OCI-LY3 (cell line): ENCODE results near the gene PTPRT.

Experiments used
- H2AFZ ChIP-seq: fragments of 200-600, 300-600 bp; shearing (Covaris generic); 2 replicates; pipeline ENCODE4 v1.6.0; 2014; ENCODE audit warnings: antibody characterized with exemption, low read depth, low read length
- H3K27ac ChIP-seq: fragments of 200-600, 300-600 bp; sonication (generic); 2 replicates; pipeline ENCODE4 v1.5.1; 2014; ENCODE audit warnings: mild to moderate bottlenecking, low read length, moderate library complexity, mixed read lengths
- H3K27me3 ChIP-seq: fragments of 200-600, 300-600 bp; sonication (generic); 2 replicates; pipeline ENCODE4 v1.6.1; 2014; ENCODE audit warnings: low read depth, low read length, mixed read lengths
- H3K36me3 ChIP-seq: fragments of 200-600, 300-600 bp; sonication (generic); replicated peaks from 2 replicates; pipeline ENCODE3; 2014; ENCODE audit warnings: low read depth, low read length, mixed read lengths
- H3K4me1 ChIP-seq: fragments of 300-600, 200-600 bp; sonication (generic); 2 replicates; pipeline ENCODE4 v1.6.1; 2014; ENCODE audit warnings: low read length, mixed read lengths
- H3K4me2 ChIP-seq: fragments of 200-600, 300-600 bp; sonication (generic); 2 replicates; pipeline ENCODE4 v1.6.1; 2014; ENCODE audit warnings: low read length, mixed read lengths
- H3K4me3 ChIP-seq: fragments of 300-600, 200-600 bp; sonication (generic); 2 replicates; pipeline ENCODE4 v1.5.1; 2014; ENCODE audit warnings: antibody characterized with exemption, mild to moderate bottlenecking, low read length, moderate library complexity
- H3K79me2 ChIP-seq: fragments of 300-600, 200-600 bp; shearing (Covaris generic); 2 replicates; pipeline ENCODE4 v1.6.1; 2014; ENCODE audit warnings: mild to moderate bottlenecking, low read length, mixed read lengths
- H3K9ac ChIP-seq: fragments of 300-600, 200-600 bp; shearing (Covaris generic); 2 replicates; pipeline ENCODE4 v1.6.0; 2014; ENCODE audit warnings: mild to moderate bottlenecking, low read length, moderate library complexity
- H3K9me3 ChIP-seq: fragments of 200-600, 300-600 bp; shearing (Covaris generic); 2 replicates; pipeline ENCODE4 v1.6.1; 2014; ENCODE audit warnings: low read length, mixed read lengths; ENCODE audit not compliant: insufficient read depth
- H4K20me1 ChIP-seq: fragments of 200-600, 300-600 bp; sonication (generic); 2 replicates; pipeline ENCODE4 v1.6.1; 2016; ENCODE audit warnings: low read length, mixed read lengths; ENCODE audit not compliant: insufficient read depth
- EZH2phosphoT487 ChIP-seq: fragments of 200-600 bp; shearing (Covaris generic); IDR thresholded peaks from 2 replicates; pipeline ENCODE4 v1.6.1; 2018; ENCODE audit warnings: antibody characterized with exemption, mixed run types, low read depth
- TF ChIP-seq, protein P1 (sequence below): fragments of 200-600, 300-600 bp; sonication (generic); IDR thresholded peaks from 2 replicates; pipeline ENCODE4 v1.5.1; 2014; ENCODE audit warnings: antibody characterized with exemption, low read length, low read depth

PTPRT gene

DNA sequence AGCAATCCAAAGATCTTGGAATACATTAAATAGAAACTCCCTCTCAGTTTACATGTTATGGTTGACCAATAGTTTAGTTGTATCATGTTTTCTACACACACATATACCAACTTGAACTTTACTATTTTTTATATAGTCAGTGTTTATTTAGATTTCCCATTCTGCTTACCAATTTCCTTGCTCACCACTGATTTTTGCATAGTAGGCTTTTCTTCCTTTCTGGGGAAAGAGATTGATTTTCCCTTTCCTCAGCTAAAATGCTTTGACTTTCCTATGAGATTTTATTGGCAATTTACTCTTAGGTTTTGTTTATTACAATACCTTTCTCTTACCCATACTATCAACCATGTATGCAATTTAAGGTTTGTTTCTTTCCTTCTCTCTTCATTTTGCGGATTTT is 665.6 kb downstream of the PTPRT start:
- Histone ChIP-seq H3K27ac (no peak overlapping the region), H3K4me2 (no peak overlapping the region)
- no peak for TF ChIP-seq EZH2phosphoT487
- TF ChIP-seq, protein P1, sequence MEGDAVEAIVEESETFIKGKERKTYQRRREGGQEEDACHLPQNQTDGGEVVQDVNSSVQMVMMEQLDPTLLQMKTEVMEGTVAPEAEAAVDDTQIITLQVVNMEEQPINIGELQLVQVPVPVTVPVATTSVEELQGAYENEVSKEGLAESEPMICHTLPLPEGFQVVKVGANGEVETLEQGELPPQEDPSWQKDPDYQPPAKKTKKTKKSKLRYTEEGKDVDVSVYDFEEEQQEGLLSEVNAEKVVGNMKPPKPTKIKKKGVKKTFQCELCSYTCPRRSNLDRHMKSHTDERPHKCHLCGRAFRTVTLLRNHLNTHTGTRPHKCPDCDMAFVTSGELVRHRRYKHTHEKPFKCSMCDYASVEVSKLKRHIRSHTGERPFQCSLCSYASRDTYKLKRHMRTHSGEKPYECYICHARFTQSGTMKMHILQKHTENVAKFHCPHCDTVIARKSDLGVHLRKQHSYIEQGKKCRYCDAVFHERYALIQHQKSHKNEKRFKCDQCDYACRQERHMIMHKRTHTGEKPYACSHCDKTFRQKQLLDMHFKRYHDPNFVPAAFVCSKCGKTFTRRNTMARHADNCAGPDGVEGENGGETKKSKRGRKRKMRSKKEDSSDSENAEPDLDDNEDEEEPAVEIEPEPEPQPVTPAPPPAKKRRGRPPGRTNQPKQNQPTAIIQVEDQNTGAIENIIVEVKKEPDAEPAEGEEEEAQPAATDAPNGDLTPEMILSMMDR, result no peak

DNA sequence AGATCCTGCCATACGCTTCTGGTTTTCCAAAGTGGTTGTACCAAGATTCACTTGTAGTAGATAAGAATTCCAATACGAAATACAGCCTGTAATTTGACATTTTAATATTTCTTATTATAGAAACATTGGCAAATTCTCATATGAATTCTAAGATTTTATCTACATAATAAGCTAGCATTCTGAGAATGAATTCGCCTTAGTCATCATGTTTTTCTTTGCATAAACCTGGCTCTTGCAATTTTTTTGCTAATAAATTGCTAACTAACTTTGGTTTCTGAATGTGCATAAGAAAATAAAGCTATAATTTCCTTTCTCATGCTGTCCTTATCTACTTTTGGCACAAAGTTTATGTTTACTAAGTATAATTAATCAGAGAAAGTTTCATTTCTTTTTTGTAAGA is 673.0 kb downstream of the PTPRT start:
- H3K36me3 ChIP-seq, result no peaks in the 10 kb centered on the region
- no peak overlapping the region for H3K4me3 ChIP-seq
- H3K9ac ChIP-seq, result no peak overlapping the region
- no peak overlapping the region for H3K4me2 ChIP-seq
- H3K27me3 ChIP-seq, result 0 out of 2 replicates have a peak, but pooled peaks cover under 1% of the 10 kb centered on the region
- TF ChIP-seq, protein P1, result no peak
- TF ChIP-seq EZH2phosphoT487, result no peak
- no peaks in the 10 kb centered on the region for H3K79me2 ChIP-seq
- no peak overlapping the region for H3K27ac ChIP-seq
- H4K20me1 ChIP-seq, result no peaks in the 10 kb centered on the region
- H2AFZ ChIP-seq, result no peak overlapping the region
- no peaks in the 10 kb centered on the region for H3K9me3 ChIP-seq
- H3K4me1 ChIP-seq, result no peaks in the 10 kb centered on the region

More for the DNA sequence above, 665.6 kb downstream of the PTPRT start:
- H3K79me2 ChIP-seq, result no peaks in the 10 kb centered on the region
- H3K36me3 ChIP-seq, result no peaks in the 10 kb centered on the region
- H2AFZ ChIP-seq, result no peak overlapping the region
- H3K4me1 ChIP-seq, result no peaks in the 10 kb centered on the region
- H3K9me3 ChIP-seq, result no peaks in the 10 kb centered on the region
- H3K27me3 ChIP-seq, result peaks cover 5% of the 10 kb centered on the region; the same call in 1 of the 2 replicates
- no peaks in the 10 kb centered on the region for H4K20me1 ChIP-seq
- no peak overlapping the region for H3K9ac ChIP-seq
- H3K4me3 ChIP-seq, result no peak overlapping the region

DNA sequence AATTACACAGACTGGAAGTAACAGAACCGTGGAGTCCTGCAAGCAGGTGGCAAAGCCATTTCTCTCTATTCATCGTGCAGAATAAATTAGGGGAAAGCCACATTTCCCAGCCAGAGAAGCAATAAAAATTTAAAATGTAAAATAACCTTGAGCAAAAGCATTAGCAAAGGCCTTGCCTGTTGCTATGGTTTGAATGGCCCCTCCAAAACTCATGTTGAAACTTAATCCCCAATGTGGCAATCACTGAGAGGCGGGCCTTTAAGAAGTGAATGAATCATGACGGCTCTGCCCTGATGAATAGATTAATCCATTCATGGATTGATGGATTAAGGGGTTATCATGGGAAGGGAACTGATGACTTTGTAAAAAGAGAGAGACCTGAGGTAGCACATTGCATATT is 679.0 kb downstream of the PTPRT start:
- no peak overlapping the region for H2AFZ ChIP-seq
- H4K20me1 ChIP-seq, result no peaks in the 10 kb centered on the region
- no peaks in the 10 kb centered on the region for H3K79me2 ChIP-seq
- no peak overlapping the region for H3K4me2 ChIP-seq
- H3K27ac ChIP-seq, result no peak overlapping the region
- H3K4me3 ChIP-seq, result no peak overlapping the region
- no peaks in the 10 kb centered on the region for H3K9me3 ChIP-seq
- no peaks in the 10 kb centered on the region for H3K36me3 ChIP-seq
- no peak overlapping the region for H3K9ac ChIP-seq
- no peaks in the 10 kb centered on the region for H3K4me1 ChIP-seq
- peaks cover 4% of the 10 kb centered on the region; the same call in 1 of the 2 replicates for H3K27me3 ChIP-seq
- TF ChIP-seq EZH2phosphoT487, result no peak
- TF ChIP-seq, protein P1, result no peak

DNA sequence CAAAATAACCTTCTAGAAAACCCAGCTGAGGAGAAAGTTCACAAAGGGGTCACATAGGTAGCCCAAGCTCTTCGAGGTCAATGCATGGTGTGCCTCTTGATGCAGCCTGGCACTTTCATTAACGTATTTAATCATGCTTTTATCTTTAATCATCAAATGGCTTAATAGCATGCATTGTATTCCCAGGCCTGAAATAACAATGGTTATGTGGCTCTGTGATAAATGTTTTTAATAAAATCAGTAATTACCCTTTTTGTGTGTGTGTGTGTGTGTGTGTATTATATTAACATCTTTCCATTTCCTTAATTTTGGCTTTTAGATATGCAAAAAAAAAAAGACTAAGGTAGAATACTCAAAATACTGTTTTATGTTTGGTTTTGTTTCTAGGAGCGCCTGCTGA is 681.8 kb downstream of the PTPRT start:
- Histone ChIP-seq H3K4me3 (no peak overlapping the region), H3K9me3 (no peaks in the 10 kb centered on the region), H4K20me1 (no peaks in the 10 kb centered on the region), H3K79me2 (no peaks in the 10 kb centered on the region), H3K4me2 (no peak overlapping the region), H3K9ac (no peak overlapping the region), H3K27me3 (peaks cover 4% of the 10 kb centered on the region; the same call in 1 of the 2 replicates), H3K36me3 (no peaks in the 10 kb centered on the region), H2AFZ (no peak overlapping the region), H3K4me1 (no peaks in the 10 kb centered on the region), H3K27ac (no peak overlapping the region)
- no peak for TF ChIP-seq EZH2phosphoT487
- TF ChIP-seq, protein P1, result no peak
